Effector CD8-positive, alpha-beta T cell (primary cell): ENCODE data around the gene APC2.
"Not testable (repeated sequence)": the region's sequence is repeated elsewhere in the genome, so short reads cannot be mapped to it uniquely, and the experiment has no call there.

Experiments
- DNase-seq: peaks from one replicate; lab custom pipeline; 2025; lab: John Stamatoyannopoulos, UW

Gene APC2

DNA sequence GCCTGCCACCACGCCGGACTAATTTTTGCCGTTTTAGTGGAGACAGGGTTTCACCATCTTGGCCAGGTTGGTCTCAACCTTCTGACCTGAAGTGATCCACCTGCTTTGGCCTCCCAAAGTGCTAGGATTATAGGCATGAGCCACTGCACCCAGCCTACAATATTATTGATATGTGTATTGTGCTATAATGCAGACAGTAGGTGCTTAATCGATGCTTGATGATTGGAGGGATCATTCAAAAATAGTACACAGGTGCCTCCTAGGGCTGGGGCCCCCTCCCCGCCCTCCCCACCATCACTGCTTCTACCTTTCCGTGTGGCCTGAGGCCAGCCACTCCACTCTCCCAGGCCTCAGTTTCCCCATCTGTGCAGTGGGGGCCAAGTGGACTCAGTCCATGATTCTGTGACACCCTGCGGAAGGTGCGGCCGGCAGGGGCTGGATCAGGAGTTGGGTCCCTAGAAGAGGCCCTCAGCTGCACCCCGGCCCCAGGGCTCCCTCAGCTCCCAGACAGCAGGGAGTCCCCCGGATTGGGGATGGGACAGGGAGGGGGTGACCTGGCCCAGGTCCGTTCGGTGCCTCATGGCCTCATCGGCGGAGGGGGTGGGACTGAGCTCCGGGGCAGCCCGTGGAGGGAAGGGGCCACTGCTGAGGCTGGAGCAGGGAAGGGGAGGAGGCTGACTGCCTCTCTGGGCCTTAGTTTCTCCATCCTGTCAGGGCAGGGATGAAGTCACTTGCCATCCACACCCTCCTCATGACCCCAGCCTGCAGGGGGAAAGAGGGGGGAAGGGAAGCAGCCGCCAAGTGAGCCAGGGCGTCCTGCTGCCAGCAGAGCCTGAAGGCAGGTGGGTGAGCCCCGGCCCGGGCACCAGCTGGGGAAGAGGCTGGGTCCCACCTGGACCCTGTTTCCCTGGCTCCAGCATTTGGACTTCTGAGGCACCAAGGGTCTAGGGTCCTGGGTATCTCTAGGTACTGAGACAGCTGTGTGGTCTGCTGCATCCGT is 61.7 kb downstream of the APC2 start:
- no peak for DNase-seq

DNA sequence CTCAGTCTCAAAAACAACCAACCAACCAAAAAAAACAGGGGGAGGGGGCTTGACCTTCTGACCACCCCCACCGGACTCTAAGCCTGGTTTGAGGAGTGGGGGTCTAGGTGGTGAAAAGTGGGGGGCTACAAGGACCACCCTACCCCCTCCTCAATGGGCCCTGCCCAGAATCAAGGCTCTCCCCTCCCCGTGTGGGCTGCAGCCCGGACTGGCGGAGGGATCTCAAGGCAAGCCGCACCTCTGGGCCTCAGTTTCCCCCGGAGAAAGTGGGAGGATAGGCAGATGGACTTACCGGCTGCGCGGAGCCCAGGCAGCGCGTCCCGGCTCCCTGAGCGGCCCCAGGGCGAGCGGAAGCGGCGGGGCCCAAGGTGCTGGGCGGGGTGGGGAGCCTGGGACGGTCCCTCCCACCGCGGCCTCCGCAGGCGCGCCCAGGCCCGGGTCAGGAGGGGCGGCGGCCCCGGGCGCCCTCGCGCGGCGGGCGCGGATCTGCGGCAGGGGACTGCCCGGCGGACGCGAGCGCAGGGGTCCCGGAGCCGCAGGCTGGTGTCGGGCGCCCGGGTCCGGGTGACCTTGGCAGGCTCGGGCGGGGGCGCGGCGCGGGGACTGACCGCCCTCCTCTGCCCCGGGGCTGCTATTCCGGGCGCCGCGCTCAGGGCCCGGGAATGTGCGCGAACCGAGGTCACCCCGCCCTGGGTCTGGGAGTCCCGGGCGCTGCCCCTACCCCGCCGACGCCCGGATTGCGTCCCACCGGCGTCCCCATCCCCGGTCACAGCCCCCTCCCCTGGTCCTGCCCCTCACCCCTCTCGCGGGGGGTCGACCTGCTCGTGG is 63.0 kb downstream of the APC2 start, which contains the start of gene ADAMTSL5:
ADAMTSL5 (minus strand) TSS at position 349 of the 828 bp plus-strand sequence. CDS start 2,076 bp downstream, outside the sequence.
- DNase-seq = peak; percentile 25

DNA sequence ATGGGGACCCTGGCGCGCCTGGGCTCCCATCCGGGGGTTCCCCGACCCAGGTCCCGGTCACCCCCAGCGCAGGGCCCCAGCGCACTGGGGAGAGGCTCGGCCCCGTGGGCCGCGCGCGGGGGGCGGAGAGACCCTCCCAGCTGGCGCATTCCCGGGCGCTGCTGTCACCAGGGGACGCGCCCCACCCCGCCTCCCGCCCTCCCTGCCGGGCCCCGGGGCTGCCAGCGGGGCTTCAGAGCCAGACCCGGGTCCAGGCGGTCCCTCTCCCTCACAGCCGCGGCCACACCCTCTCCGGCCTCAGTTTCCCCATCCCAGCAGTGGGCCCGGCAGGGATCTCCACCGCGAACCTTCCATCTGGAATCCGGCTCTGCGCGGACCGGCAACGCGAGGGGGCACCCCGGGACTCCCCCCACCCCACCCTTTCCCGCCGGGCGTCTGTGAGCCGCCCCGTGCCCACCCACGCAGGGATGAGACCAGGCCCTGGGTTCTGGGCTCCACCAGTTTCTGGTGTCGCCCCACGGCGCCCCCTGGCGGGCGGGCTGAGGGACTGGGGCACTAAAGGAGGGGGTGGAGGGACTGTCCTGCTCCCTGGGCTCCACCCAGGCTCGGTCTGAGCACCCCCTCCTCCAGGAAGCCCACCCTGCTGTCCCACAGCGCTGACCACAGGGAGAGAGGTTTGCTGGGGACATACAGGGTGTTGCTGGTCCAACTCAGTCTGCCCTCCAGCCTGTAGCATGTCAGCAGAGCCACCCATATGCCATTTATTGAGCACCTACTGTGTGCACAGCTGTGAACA is 63.8 kb downstream of the APC2 start:
- peak; percentile 53 for DNase-seq

DNA sequence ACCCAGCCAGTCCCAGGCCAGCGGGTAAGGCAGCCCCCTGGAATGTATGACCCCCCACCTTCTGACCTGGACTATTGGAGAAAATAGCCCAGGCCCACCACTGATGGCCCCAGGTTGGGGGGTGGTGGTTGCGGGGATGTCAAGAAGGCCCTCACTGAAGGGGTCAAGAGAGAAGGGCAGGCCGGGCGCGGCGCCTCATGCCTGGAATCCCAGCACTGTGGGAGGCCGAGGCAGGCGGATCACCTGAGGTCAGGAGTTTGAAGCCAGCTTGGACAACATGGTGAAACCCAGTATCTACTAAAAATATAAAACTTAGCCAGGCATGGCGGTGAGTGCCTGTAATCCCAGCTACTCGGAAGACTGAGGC is 64.4 kb downstream of the APC2 start:
- DNase-seq = no peak

DNA sequence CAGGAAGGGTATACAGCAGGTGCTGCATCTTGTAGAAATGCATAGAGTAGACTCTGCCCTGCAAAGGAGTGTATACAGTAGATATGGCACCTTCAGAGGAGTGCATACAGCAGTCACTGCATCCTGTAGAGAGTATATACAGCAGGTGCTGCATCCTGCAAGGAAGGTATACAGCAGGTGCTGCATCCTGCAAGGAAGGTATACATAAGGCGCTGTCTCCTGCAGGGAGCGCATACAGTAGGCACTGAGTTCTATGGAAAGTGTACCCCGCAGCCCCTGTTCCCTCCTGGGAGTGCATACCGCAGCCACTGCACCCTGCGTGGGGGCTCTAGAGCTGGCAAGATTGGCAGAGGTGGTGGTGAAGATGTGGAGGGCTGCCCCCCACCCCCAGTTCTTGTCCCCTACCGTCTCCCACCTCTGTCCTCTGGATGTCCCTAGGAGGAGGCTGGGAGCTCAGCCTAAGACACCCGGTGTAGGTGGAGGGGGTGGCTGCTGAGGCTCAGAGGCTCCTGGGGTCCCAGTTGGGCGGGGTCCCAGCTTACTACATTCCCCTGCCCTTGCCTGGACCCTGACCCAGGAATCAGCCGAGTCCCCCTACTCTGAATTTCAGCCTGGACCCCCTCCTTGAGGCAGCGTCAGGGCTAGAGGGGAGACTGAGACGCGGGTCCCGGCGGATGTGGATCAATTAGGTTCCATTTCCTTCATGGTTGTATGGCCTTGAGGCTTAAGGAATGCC is 65.2 kb downstream of the APC2 start:
- DNase-seq = no peak

DNA sequence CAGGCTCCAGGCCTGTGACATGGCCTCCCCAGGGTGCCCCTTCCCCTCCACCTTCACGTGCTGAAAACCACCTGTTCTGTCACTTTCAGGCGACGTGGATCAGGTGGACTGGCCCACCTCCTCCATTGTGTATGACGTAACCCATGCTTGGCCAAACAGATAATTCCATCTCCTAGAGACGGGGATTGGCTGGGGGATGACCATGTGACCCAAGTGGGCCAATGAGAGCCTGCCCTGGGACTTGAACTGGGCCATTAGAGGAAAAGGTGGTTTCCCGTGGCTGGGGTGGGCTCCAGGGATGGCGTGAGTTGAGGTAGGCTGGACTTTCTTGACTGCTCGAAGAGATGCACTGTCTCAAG is 66.5 kb downstream of the APC2 start:
- no peak for DNase-seq

DNA sequence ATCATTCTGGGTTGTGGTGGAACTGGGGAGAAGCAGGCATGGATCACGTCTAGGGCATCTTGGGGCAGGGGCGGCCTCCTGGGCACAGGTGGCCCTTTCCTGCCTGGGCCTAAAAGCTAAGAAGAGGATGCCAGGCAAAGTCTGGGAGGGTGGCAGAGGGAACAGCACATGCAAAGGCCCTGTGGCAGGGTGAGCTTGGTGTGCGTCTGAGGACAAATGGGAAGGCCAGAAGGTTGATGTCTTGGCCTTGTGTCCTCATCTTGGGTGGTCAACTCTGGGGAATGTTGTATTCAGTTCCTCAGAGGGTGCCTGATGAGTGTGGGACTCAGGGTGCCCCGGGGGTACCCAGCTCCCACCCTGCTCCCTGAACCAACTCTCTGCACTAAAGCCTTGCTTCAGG is 68.5 kb downstream of the APC2 start:
- no peak for DNase-seq

DNA sequence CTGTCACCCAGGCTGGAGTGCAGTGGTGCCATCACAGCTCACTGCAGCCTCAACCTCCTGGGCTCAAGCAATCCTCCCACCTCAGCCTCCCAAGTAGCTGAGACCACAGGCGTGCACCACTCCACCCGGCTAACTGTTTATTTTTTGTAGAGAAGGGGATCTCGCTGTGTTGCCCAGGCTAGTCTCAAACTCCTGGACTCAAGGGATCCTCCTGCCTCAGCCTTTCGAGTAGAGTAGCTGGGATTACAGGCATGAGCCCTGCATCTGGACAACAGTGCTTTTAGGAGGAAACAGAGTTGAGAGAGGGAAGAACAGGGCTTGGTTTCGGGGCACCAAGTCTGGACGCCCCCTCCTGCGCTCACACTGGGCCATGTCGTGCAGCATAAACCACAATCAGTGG is 69.9 kb downstream of the APC2 start:
- not testable (repeated sequence) for DNase-seq

DNA sequence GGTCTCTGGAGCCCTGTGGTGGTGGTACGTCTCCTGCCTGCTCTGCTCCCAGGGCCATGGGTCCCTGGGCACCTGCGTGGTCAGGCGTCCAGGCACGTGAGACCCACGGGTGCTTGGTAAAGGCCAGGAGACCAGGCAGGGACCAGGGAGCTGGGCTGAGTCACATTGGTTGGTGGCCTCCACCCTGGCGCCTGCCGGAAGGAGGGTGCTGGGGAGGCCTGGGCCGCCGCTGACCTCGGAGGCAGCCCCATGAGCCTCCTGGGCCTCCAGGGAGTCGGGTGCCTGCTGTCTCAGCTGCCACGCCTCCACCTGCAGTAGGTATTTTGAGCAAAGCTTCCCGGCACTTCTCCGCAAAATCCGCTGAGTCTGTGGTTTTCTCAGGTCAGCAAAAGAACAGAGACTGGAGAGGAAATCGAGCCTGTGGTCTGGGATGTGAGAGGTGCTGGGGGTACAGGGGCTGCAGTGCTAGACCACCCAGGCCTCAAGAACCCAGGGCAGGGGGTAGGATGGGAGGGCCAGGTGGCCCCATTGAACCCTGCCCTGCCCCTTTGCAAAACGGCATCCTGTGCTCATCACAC is 70.4 kb downstream of the APC2 start:
- no peak for DNase-seq

DNA sequence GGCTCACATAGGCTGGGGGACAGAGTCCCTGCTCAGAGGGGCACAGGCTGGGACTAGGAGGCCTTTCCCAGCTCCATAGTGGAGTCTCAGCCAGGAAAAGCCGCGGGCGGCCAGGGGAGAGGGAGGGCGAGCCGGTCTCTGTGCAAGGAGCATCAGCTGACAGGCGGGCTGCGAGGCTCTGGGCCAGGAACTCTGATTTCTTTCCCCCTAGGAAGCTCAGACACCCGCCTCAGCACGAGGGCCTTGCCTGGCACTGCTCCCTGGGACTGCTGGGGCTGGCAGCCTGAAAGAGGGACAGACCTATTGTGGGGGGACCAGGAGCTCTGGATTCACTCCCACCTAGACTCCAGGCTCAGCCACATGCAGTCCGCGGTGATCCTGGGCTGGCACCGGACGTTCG is 71.7 kb downstream of the APC2 start:
- DNase-seq = no peak

DNA sequence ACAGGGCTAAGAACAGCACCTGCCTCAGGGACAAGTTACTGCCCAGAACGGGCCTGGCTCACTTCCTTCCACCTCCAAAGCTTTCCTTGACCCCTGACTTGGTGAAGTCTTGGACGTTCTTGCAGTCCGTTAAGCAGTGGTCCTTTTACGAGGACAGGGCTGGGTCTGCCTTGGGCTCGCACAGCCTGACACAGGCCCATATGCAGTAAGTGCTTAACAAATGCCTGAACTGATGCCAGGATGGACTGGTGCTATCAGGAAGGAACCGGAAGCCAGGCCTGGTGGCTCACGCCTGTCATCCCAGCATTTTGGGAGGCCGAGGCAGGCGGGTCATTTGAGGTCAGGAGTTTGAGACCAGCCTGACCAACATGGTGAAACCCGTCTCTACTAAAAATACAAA is 72.1 kb downstream of the APC2 start:
- DNase-seq = no peak

DNA sequence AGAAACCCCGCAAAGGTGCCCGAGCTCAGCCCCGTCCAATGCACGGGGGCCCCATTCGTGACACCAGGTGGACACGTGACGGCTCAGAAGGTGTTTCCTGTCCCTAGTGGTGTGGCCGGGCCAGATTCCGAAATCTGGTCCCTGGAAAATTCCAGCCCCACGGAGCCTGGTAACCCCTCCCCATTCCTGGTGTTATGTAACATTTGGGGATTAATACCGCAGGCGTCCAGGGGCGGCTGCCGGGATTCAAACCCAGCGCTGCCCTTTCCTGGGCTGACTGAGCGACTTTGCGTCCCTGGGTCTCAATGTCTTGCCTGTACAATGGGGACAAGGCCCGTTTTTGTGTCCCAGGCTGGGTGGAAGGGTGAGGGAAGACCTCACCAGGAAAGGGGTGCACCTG is 72.9 kb downstream of the APC2 start:
- no peak for DNase-seq
